ENCODE results near the gene SLC49A4. TPM values are rescaled to one million over a fixed set of nuclear protein-coding genes. Genes with fewer than 3 reads are reported as not detected.

Gene SLC49A4
- total RNA-seq, 2 experiments from 2014 or later, result 1.4 to 1.7 TPM

DNA sequence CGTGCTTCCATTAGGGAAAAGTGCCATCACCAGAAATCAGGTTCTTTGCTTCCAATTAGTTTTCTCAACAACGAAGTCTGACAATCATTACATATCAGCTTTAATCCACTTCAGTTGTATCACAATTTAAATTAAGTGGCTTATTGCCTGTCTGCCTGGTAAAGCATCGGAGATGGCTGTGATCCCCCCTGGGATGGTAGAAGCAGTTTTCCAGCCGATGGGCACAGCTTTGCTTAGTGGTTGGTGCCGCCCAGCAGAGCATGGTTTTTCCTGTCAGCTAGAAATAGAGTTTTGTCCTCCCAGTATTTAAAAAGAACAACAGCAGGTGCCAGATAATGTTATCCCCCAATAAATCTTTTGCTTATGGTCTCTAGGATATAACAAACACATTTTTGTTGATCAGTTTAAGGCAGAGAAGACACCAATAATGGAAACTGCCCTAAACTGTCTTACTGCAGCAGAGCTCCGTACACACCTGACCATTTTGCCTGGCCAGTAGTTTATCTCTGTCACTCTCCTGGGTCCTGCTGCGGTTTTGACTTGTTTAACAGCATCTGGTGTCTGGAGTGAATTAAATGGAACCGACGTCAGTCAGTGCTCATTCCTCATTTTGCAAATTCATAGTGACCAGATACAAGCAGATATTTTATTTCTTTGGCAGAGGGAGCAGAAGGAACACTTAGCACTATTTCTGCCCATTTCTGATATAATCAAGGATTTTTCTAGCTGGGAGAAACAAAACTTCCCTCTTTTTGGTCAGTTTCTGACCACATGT, 79.1 kb downstream of the SLC49A4 start:
- peaks cover 11% of the 10 kb centered on the region for H3K36me3 Mint-ChIP-seq (ENCODE audit: low read depth)
- CTCF ChIA-PET, result no interaction called here
- H3K9me3 Mint-ChIP-seq, result peaks cover 2% of the 10 kb centered on the region
- H3K27me3 Mint-ChIP-seq (ENCODE audit: low read depth), result no peaks in the 10 kb centered on the region
- H3K4me1 Mint-ChIP-seq (ENCODE audit: low read depth), result peaks cover 7% of the 10 kb centered on the region
- no peak overlapping the region for H3K27ac Mint-ChIP-seq
- intact Hi-C loops (cut with micrococcal nuclease), result no loop called here
- H3K4me3 Mint-ChIP-seq, result no peak overlapping the region
- DNase-seq, result no peak

DNA sequence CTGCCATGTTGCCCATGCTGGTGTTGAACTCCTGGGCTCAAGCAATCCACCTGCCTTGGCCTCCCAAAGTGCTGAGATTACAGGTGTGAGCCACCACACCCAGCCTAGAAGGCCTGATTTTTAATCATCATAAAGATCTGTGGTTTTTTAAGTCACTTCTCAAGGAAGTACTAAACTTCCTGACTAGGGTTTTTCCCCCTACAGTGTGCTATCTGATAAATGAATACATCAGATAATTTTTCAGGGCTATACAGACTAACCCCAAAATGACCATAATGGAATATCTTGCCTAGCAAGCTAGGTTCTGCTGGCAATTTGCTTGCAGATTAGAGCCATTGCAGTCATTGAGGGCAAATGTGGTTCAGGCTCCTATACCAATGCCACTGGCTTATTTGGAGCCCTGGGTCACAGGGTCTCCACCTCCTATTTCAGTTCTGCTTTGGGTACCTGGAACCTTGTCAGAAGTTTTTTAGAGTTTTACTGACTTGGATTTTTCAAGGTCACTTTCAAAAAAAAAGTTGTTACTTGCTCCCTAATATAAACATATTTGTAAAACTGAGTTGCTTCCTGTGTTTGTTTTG, 80.8 kb downstream of the SLC49A4 start:
- no peak for DNase-seq
- Mint-ChIP-seq H3K4me3 (no peak overlapping the region), H3K9me3 (peaks cover 2% of the 10 kb centered on the region), H3K27ac (no peak overlapping the region), H3K27me3 (ENCODE audit: low read depth) (no peaks in the 10 kb centered on the region), H3K36me3 (ENCODE audit: low read depth) (peaks cover 11% of the 10 kb centered on the region), H3K4me1 (ENCODE audit: low read depth) (peaks cover 7% of the 10 kb centered on the region)
- intact Hi-C loops (cut with micrococcal nuclease), result no loop called here
- CTCF ChIA-PET, result interaction anchor here (0.6 kb wide), 1 partner anchor 31 kb away, joined by 4 read pairs; no protein-coding TSS in a partner anchor

DNA sequence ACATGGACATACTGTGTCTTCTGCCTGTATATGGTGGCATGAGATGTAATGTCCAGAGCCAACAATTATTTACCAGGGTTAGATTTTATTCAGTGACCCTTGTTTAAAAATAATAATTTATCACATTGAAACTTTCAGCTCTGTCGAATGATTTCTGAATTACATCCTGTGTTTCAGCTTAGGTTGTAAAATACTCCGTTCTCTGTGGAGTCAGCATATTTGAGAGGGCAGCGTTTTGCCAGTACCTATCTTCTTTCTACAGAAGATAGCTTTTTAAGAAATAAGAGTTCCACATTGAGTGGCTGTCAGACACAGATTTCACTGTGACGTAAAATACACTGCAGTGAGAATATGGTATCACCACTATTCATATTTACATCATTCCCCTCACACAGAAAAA, 85.3 kb downstream of the SLC49A4 start:
- Mint-ChIP-seq H3K36me3 (ENCODE audit: low read depth) (peaks cover 2% of the 10 kb centered on the region), H3K27ac (no peak overlapping the region), H3K4me1 (ENCODE audit: low read depth) (peaks cover 3% of the 10 kb centered on the region), H3K4me3 (no peak overlapping the region), H3K27me3 (ENCODE audit: low read depth) (no peaks in the 10 kb centered on the region), H3K9me3 (no peaks in the 10 kb centered on the region)
- intact Hi-C loops (cut with micrococcal nuclease), result no loop called here
- DNase-seq, result no peak
- CTCF ChIA-PET, result no interaction called here

DNA sequence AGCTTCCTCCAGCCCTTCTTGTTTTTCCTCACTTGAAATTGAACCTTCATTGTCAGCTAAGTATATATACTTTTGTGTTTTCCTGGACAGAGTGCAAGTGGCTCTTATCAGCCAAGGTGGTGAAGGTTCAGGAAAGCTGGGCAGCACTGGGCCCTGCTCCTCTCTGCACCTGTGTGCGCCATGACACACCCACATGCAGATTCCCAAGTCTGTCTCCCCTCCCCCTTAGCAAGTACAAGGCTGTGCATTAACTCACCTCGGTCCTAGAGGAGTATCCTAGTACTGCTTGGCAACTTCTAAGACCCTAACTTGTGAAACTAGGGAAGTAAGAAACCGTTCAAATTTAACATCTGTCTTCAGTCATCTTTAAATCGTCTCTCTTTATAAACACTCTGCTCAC, 85.8 kb downstream of the SLC49A4 start:
- Mint-ChIP-seq H3K27me3 (ENCODE audit: low read depth) (no peaks in the 10 kb centered on the region), H3K27ac (no peak overlapping the region), H3K4me3 (no peak overlapping the region), H3K36me3 (ENCODE audit: low read depth) (no peaks in the 10 kb centered on the region), H3K4me1 (ENCODE audit: low read depth) (peaks cover 2% of the 10 kb centered on the region), H3K9me3 (no peaks in the 10 kb centered on the region)
- DNase-seq, result no peak
- intact Hi-C loops (cut with micrococcal nuclease), result no loop called here
- CTCF ChIA-PET, result no interaction called here

DNA sequence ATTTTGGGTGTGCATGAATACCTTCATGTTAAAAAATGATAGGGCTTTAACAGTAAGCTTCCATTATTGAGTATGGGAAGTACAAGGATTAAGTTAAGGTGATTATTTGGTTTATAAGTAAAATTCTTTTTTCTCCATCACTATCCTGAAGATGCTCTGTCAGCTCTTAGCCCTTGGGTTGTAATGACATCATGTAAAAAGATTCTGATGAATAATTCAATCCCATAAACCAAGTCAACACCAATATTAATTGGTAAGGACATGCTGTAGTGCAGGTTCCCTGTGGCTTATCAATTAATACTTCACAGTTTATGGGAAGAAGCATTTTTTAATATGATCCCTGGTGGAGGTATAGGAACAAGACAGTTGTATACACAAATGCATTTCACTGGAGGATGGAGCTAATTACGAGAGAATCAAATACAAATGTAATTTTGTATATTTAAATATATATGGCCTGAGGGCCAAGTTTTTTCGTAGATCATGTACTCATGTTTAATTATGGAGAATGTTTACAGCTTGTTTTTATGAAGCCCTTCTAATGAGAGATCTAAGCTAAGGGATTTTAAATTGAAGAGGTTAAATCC, 87.6 kb downstream of the SLC49A4 start:
- Mint-ChIP-seq H3K4me3 (no peak overlapping the region), H3K27me3 (ENCODE audit: low read depth) (no peaks in the 10 kb centered on the region), H3K27ac (no peak overlapping the region), H3K9me3 (no peaks in the 10 kb centered on the region), H3K4me1 (ENCODE audit: low read depth) (no peaks in the 10 kb centered on the region), H3K36me3 (ENCODE audit: low read depth) (no peaks in the 10 kb centered on the region)
- CTCF ChIA-PET, result no interaction called here
- DNase-seq, result no peak
- intact Hi-C loops (cut with micrococcal nuclease), result no loop called here

DNA sequence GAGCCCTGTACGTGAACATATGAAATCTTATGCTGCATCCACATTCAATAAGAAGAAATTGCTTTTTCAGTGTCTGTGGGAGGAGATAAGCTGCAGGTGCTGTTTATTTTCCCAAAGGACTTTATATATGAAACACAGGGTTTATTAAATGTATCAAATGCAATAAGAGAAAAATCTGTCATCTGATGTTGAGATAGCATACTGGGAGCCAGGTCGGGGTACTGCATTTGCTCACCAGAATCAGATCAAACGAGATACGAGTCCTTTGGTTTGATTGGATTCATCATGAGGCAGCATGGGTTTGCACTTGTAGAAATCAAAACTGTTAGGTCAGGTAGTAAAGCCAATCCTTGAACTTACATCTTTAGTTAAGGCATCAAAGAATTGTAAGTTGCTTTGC, 91.4 kb downstream of the SLC49A4 start:
- Mint-ChIP-seq H3K27ac (no peak overlapping the region), H3K27me3 (ENCODE audit: low read depth) (no peaks in the 10 kb centered on the region), H3K4me1 (ENCODE audit: low read depth) (peaks cover 12% of the 10 kb centered on the region), H3K9me3 (no peaks in the 10 kb centered on the region), H3K4me3 (no peak overlapping the region), H3K36me3 (ENCODE audit: low read depth) (no peaks in the 10 kb centered on the region)
- CTCF ChIA-PET, result no interaction called here
- intact Hi-C loops (cut with micrococcal nuclease), result no loop called here
- no peak for DNase-seq

DNA sequence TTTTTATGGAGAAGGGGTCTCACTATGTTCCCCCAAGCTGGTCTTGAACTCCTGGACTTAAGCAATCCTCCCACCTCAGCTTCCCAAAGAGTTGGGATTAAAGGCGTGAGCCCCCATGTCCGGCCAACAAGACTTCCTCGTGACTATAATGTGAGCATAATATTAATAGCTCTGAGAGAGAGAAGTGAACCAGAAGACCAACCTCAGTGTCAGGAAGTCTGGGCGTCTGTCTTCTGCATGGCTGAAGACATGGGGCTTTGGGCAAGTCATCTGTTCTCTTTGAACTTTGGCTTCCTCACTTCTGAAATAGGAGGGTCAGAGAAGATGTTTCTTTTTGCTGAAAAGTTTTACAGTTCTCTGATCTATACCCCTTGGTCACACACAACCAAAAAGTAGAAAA, 92.1 kb downstream of the SLC49A4 start:
- Mint-ChIP-seq H3K27me3 (ENCODE audit: low read depth) (no peaks in the 10 kb centered on the region), H3K4me3 (no peak overlapping the region), H3K4me1 (ENCODE audit: low read depth) (peaks cover 12% of the 10 kb centered on the region), H3K27ac (no peak overlapping the region), H3K36me3 (ENCODE audit: low read depth) (no peaks in the 10 kb centered on the region), H3K9me3 (no peaks in the 10 kb centered on the region)
- CTCF ChIA-PET, result no interaction called here
- intact Hi-C loops (cut with micrococcal nuclease), result no loop called here
- DNase-seq, result no peak

DNA sequence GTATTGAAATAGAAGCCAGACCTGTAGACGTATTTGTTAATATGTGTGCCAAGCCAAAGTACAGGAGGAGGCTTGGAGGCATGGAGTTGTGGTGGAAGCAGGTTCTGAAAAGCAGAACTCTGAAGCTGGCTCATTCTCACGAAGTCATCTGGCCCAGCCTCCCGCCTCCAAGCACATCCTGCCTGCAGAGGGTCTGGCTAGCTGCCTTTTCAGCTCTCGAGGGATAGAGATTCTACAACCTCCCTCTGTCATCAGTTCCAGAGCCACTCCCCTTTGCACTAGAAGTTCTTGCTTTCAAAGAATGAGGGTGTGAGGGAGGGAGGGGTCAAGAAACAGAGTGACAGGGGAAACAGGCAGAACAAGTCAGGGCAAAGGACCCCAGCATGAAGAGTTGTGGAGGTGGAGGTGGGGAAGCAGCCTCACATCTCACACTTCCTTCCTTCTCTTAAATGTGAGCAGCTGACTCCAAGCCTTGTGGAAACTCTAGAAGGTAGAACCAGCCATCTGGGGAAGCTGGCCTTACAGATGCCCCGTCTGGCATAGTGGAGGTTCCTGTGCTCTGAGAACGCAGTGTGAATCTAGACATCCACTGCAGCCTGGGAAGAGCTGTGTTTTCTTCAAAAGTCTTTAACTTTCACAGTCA, 95.3 kb downstream of the SLC49A4 start:
- Mint-ChIP-seq H3K27me3 (ENCODE audit: low read depth) (no peaks in the 10 kb centered on the region), H3K9me3 (no peaks in the 10 kb centered on the region), H3K4me3 (no peak overlapping the region), H3K36me3 (ENCODE audit: low read depth) (no peaks in the 10 kb centered on the region), H3K27ac (peak overlapping the region; percentile 31), H3K4me1 (ENCODE audit: low read depth) (peaks cover 19% of the 10 kb centered on the region)
- DNase-seq, result peak; percentile 65
- intact Hi-C loops (cut with micrococcal nuclease), result no loop called here
- CTCF ChIA-PET, result interaction anchor here (0.8 to 1.4 kb wide), 3 partner anchors 63 to 497 kb away, joined by 3 read pairs; no protein-coding TSS in a partner anchor

DNA sequence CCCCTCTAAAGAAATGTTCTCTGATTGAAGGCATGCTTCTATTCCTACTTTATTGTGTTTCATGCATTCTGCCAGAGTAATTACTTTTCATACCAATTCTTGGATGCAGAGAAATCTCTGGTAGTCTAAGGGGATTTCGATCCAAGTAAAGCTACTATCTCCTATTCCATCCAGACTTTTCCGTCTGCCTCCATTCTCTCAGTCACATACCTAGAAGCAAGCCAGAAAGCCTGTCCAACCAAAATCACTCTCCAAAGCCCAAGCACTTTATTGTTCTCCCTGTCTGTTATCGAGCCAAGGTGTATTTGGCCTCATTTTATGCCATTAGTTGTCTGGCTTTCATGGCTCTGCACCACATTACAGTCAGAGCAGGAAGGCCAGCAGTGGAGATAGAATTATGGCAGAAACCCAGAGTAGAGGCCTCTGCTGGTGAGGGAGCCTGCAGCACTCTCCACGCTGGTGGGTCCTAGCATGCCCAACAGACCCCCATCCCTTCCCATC, 95.9 kb downstream of the SLC49A4 start:
- Mint-ChIP-seq H3K4me3 (no peak overlapping the region), H3K27ac (peak overlapping the region; percentile 31), H3K9me3 (no peaks in the 10 kb centered on the region), H3K4me1 (ENCODE audit: low read depth) (peaks cover 19% of the 10 kb centered on the region), H3K27me3 (ENCODE audit: low read depth) (no peaks in the 10 kb centered on the region), H3K36me3 (ENCODE audit: low read depth) (no peaks in the 10 kb centered on the region)
- DNase-seq, result no peak
- CTCF ChIA-PET, result interaction anchor here (1.1 to 1.3 kb wide), 2 partner anchors 52 to 135 kb away, joined by 3 read pairs; no protein-coding TSS in a partner anchor
- intact Hi-C loops (cut with micrococcal nuclease), result no loop called here

DNA sequence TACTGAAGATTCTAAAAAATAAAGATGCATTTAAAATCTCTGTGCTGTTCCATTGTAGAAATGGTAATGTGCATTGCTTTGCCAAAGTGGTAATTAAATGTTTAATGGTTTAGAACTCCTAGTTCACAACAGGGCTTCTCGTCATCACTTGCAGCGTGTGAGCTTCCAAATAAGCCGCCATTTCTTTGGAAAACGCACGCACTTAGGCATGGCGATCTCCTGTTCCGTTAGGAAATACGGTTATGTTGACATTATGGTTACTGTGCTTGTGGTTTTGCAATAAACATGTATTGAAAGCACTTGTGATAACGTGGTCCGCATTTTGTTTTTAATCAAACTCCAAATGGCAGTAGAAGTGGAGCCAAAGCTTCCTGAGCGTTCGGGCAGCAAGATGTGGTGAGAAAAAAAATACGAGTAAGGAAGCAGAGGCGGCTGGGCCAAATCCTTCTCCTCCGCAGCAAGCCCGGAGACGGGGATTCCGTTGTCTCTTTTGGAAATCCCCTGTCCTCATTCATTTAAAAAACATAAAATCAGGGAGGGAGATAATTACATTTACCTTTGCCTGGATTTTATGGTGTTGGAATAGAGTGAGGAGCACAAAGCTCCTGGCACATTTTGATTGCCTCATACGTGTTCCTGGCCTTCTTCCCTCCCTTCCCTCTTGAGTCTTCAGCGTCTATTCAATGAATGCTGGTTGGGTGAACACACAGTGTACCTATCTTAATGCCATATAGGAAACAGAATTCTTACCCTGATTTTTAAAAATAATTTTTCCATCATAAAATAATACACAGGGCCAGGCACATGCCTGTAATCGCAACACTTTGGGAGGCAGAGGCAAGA, 97.5 kb downstream of the SLC49A4 start:
- CTCF ChIA-PET, result interaction anchor here (0.7 to 1.1 kb wide), 2 partner anchors 51 to 542 kb away, joined by 3 read pairs; no protein-coding TSS in a partner anchor
- H3K4me1 Mint-ChIP-seq (ENCODE audit: low read depth), result peaks cover 19% of the 10 kb centered on the region
- intact Hi-C loops (cut with micrococcal nuclease), result loop anchor here (2.0 kb wide), 1 partner anchor 98 kb away; the partner anchor contains the start of gene SLC49A4
- no peak overlapping the region for H3K27ac Mint-ChIP-seq
- H3K36me3 Mint-ChIP-seq (ENCODE audit: low read depth), result no peaks in the 10 kb centered on the region
- H3K4me3 Mint-ChIP-seq, result no peak overlapping the region
- peaks cover 4% of the 10 kb centered on the region for H3K27me3 Mint-ChIP-seq (ENCODE audit: low read depth)
- DNase-seq, result no peak
- H3K9me3 Mint-ChIP-seq, result no peaks in the 10 kb centered on the region

DNA sequence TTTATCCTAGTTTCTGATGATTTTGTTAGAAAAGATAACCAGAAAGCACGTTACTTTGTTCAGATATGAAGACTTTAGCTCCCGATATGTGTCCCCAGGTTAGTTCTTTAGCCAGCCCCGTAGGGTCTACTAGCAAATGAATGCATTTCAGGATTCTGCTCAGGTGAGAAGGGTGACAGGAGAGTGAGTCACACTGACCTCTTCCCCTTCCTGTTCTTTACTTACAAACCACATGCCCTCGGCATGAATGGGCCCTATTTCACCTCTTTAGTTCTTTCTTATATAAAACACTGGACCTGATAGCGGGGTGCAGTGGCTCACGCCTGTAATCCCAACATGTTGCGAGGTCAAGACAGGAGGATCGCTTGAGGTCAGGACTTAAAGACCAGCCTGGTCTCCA, 98.4 kb downstream of the SLC49A4 start:
- H3K27me3 Mint-ChIP-seq (ENCODE audit: low read depth), result peaks cover 4% of the 10 kb centered on the region
- intact Hi-C loops (cut with micrococcal nuclease), result loop anchor here (2.0 kb wide), 1 partner anchor 98 kb away; the partner anchor contains the start of gene SLC49A4
- no peaks in the 10 kb centered on the region for H3K9me3 Mint-ChIP-seq
- H3K27ac Mint-ChIP-seq, result no peak overlapping the region
- H3K36me3 Mint-ChIP-seq (ENCODE audit: low read depth), result no peaks in the 10 kb centered on the region
- H3K4me1 Mint-ChIP-seq (ENCODE audit: low read depth), result peaks cover 19% of the 10 kb centered on the region
- DNase-seq, result peak; percentile 29
- H3K4me3 Mint-ChIP-seq, result no peak overlapping the region
- CTCF ChIA-PET, result no interaction called here
